LNCaP clone FGC (cell line): ENCODE measurements around the gene CES2.

ENCODE experiments used
- DNase-seq: peaks from one replicate; pipeline ENCODE4 v3.0.0-alpha.2; 2011; ENCODE audit warnings: low read depth
- H3K4me3 ChIP-seq: 2 replicates; pipeline ENCODE4 v1.5.1; 2011; ENCODE audit warnings: mild to moderate bottlenecking, low read depth, low read length, control low read depth
- TF ChIP-seq, protein P1 (sequence below): IDR thresholded peaks from 2 replicates; pipeline ENCODE4 v1.5.1; 2012; ENCODE audit warnings: mild to moderate bottlenecking; ENCODE audit not compliant: control insufficient read depth, insufficient read depth; ENCODE audit errors: extremely low read depth

The CES2 gene

DNA sequence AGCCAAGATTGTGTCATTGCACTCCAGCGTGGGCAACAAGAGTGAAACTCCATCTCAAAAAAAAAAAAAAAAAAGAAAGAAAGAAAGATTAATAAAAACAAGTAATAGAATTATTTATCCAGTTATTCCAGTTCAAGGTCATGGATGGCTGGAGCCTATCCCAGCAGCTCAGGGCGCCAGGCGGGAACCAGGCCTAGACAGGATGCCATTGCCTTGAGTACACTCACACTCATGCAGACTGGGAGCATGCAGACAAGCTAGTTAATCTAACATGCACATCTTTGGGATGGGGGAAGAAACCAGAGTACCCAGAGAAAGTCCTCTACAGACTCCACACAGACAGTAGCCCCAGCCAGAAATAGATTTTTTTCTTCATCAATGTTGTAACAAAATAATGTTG is 37.1 kb upstream of the CES2 start:
- TF ChIP-seq, protein P1, sequence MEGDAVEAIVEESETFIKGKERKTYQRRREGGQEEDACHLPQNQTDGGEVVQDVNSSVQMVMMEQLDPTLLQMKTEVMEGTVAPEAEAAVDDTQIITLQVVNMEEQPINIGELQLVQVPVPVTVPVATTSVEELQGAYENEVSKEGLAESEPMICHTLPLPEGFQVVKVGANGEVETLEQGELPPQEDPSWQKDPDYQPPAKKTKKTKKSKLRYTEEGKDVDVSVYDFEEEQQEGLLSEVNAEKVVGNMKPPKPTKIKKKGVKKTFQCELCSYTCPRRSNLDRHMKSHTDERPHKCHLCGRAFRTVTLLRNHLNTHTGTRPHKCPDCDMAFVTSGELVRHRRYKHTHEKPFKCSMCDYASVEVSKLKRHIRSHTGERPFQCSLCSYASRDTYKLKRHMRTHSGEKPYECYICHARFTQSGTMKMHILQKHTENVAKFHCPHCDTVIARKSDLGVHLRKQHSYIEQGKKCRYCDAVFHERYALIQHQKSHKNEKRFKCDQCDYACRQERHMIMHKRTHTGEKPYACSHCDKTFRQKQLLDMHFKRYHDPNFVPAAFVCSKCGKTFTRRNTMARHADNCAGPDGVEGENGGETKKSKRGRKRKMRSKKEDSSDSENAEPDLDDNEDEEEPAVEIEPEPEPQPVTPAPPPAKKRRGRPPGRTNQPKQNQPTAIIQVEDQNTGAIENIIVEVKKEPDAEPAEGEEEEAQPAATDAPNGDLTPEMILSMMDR, result no peak
- no peak for DNase-seq
- no peak overlapping the region for H3K4me3 ChIP-seq

DNA sequence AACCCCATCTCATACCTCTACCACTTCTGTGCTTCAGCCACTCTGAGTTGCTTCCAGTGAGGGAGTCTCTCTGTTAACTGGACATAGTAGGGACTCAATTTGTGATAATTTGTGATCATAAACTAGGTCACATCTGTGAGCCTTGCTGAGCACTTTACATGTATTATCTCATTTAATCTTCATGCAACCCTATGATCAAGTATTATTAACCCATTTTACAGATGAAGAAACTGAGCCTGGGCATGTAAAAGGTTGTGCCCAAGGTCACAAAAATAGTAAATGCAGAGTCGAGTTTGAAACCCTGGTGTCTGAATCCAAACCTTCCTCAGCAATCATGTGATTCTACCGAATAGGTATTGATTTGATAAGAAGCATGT is 36.4 kb upstream of the CES2 start:
- TF ChIP-seq, protein P1, result no peak
- no peak overlapping the region for H3K4me3 ChIP-seq
- no peak for DNase-seq

DNA sequence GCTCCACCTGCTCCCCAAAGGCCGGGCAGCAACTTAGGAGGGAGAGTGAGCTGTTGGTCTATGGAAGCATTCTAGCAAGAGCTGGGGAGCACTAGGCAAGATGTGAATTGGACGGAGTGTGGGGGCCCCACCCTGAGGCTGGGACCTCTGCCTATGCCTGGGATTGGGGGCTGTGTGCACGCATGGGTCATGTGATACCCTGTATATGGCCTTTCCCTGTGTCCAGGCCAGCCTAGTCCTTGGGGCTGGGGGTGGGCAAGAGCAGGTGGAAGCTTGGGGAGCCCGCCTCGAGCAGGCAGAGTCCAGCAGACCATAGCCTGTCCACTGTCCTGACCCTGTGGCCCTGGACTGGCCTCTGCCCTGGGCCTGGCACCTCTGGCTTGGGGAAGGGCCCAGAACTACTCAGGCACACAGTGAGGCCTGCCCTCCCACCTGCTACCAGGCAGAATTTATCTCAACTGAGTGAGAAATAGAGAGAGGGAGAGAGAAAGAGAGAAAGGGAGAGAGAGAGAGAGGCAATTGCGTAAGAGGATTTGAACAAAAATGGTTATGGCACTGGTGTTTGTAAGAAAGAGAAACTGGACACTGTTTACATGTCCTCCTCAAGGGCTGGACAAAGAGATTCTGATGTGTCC is 35.9 kb upstream of the CES2 start:
- DNase-seq, result no peak
- no peak overlapping the region for H3K4me3 ChIP-seq
- TF ChIP-seq, protein P1, result no peak

DNA sequence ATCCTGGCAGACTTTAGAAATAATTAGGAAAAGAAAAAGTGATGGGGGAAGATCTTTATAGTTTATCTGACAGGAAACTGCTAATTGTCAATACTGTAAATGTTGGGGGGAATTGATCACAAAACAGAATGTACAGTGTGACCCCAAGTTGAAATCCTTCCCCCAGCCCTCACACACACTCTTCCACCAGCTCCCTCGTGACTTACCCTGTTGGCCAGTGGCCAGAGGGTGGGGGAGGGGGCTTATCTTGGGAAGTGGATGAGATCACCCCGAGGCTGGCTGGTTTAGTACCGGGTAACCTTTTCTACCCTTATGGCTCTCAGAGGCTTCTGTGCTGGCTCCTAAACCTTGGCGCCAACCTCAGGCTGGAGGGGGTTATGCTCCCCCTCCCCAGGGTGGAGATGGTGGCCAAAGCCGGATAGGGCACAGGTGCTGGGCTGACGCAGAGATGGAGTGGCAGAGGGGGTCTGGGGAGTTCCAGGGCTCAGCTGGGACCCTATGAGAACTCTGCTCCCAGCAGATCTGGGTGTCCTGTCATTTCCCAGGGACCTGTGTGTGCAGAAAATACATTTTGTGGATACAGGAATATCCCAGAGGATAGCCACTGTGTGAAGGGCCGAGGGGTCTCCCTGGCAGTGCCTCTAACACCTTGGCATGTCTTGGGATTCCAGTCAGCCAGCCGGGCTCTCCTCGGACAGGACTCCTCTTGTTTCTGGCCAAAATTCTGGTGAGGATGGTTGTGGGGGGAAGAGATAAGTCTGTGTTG is 35.2 kb upstream of the CES2 start:
- DNase-seq, result no peak
- H3K4me3 ChIP-seq, result no peak overlapping the region

DNA sequence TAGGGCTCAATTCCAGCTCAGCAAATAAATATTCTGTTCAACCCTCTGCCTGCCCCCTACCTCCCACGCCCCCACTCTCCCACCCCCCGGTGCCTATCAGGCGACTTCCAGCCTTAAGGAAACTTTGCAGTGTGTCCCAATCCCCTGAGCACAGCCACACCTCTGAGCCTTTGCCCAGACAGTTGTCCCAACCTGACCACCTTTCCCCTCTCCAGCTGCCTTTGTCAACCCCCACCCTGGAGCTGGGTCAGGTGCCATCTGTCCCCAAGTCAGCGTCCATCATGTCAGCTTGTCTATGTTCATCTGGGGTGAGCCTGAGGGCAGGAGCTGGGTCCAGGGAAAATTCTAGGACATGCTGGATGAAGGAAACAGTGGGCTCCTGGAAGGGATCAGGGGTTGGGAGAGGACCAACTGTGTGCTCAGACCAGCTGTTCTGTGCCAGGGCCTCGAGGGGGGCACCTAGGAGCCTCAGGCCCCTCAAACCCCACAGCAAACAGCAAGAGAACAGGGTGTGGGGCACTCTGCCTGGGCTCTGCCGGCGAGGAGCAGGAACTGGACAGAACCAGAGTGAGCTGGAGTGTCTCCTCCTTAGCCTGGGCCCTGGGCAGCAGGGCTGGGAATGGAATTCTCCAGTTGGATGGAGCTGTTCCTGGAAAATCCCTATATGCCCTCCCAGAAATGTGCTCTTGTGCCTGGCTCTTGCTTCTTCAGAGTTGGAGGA is 34.4 kb upstream of the CES2 start:
- DNase-seq, result no peak

More for the DNA sequence above, 35.2 kb upstream of the CES2 start:
- TF ChIP-seq, protein P1, result no peak

DNA sequence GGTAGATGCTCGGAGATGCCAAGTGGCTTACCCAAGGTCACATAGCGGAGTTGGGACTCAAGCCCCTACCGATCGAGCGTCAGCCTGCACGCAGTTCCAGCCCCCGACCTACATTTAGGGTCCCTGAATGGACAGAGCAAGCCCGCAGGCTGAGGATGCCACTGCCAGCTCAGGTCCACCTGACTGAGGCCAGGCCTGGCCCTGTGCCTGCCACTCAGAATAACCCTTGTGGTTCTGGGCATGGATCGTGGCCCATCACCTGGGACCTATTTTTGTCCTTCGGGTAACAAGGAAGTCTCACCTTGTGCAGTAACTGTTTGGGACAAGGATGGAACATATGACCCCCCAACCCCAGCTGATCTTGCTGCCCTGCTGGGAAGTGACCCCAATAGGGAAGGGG is 33.7 kb upstream of the CES2 start:
- no peak for DNase-seq
- H3K4me3 ChIP-seq, result no peak overlapping the region
- TF ChIP-seq, protein P1, result no peak

More for the DNA sequence above, 34.4 kb upstream of the CES2 start:
- TF ChIP-seq, protein P1, result no peak
- H3K4me3 ChIP-seq, result no peak overlapping the region
